ENCODE measurements around the gene KRTAP10-7. TPM values are rescaled to one million over a fixed set of nuclear protein-coding genes. Genes with fewer than 3 reads are reported as not detected.
"Not testable (repeated sequence)": the region's sequence is repeated elsewhere in the genome, so short reads cannot be mapped to it uniquely, and the experiment has no call there.

KRTAP10-7 gene
- polyA plus RNA-seq, 4 donors = not detected

- no peak for DNase-seq (ENCODE audit: low read depth in 4 of 4, low spot score in 3 of 4)
Measured at GRCh38 chr21:44571296-44571695, 29.1 kb upstream of the KRTAP10-7 start.

GRCh38 chr21:44571844-44572782 lies 28.3 kb upstream of the KRTAP10-7 start:
- no peak for DNase-seq (ENCODE audit: low read depth in 4 of 4, low spot score in 3 of 4)

GRCh38 chr21:44572959-44573583 lies 27.3 kb upstream of the KRTAP10-7 start:
- DNase-seq (ENCODE audit: low read depth in 4 of 4, low spot score in 3 of 4) = no peak

GRCh38 chr21:44573630-44574456 lies 26.6 kb upstream of the KRTAP10-7 start, which contains the start of gene KRTAP10-4:
KRTAP10-4 (plus strand) TSS chr21:44573729; CDS start chr21:44573759, 30 bp downstream.
- not testable (repeated sequence) for DNase-seq (ENCODE audit: low read depth in 4 of 4, low spot score in 3 of 4)

- no peak for DNase-seq (ENCODE audit: low read depth in 4 of 4, low spot score in 3 of 4)
Measured at GRCh38 chr21:44574457-44575306, 25.7 kb upstream of the KRTAP10-7 start.

GRCh38 chr21:44575307-44576024 lies 24.9 kb upstream of the KRTAP10-7 start:
- DNase-seq (ENCODE audit: low read depth in 4 of 4, low spot score in 3 of 4) = no peak

- no peak for DNase-seq (ENCODE audit: low read depth in 4 of 4, low spot score in 3 of 4)
Measured at GRCh38 chr21:44576025-44576420, 24.4 kb upstream of the KRTAP10-7 start.

- no peak for DNase-seq (ENCODE audit: low read depth in 4 of 4, low spot score in 3 of 4)
Measured at GRCh38 chr21:44578371-44579055, 21.9 kb upstream of the KRTAP10-7 start.

GRCh38 chr21:44579056-44579832 lies 21.2 kb upstream of the KRTAP10-7 start:
- DNase-seq (ENCODE audit: low read depth in 4 of 4, low spot score in 3 of 4) = no peak

- no peak for DNase-seq (ENCODE audit: low read depth in 4 of 4, low spot score in 3 of 4)
Measured at GRCh38 chr21:44579833-44580144, 20.6 kb upstream of the KRTAP10-7 start.

GRCh38 chr21:44580231-44580821 lies 20.1 kb upstream of the KRTAP10-7 start, which contains the start of gene KRTAP10-5:
KRTAP10-5 (minus strand) TSS chr21:44580604; CDS start chr21:44580578, 26 bp downstream.
- DNase-seq (ENCODE audit: low read depth in 4 of 4, low spot score in 3 of 4) = not testable (repeated sequence)

- DNase-seq (ENCODE audit: low read depth in 4 of 4, low spot score in 3 of 4) = no peak
Measured at GRCh38 chr21:44581158-44581557, 19.2 kb upstream of the KRTAP10-7 start.

- DNase-seq (ENCODE audit: low read depth in 4 of 4, low spot score in 3 of 4) = no peak
Measured at GRCh38 chr21:44582055-44582454, 18.3 kb upstream of the KRTAP10-7 start.

- DNase-seq (ENCODE audit: low read depth in 4 of 4, low spot score in 3 of 4) = peak; percentile 10 to 30 (median 28)
Measured at GRCh38 chr21:44583089-44583799, 17.2 kb upstream of the KRTAP10-7 start.

- DNase-seq (ENCODE audit: low read depth in 4 of 4, low spot score in 3 of 4) = no peak
Measured at GRCh38 chr21:44583800-44584147, 16.6 kb upstream of the KRTAP10-7 start.

GRCh38 chr21:44585892-44586291 lies 14.5 kb upstream of the KRTAP10-7 start:
- no peak for DNase-seq (ENCODE audit: low read depth in 4 of 4, low spot score in 3 of 4)

GRCh38 chr21:44589094-44589493 lies 11.3 kb upstream of the KRTAP10-7 start:
- DNase-seq (ENCODE audit: low read depth in 4 of 4, low spot score in 3 of 4) = no peak
